HG03108 (cell line): ENCODE measurements around the gene PLXNB2.
A peak's percentile ranks its signal among the peaks of the same experiment; 100 is the strongest.
"Not testable (repeated sequence)": the region's sequence is repeated elsewhere in the genome, so short reads cannot be mapped to it uniquely, and the experiment has no call there.

ENCODE experiments used
- ATAC-seq: cut with Tn5 transposase; IDR thresholded peaks from one replicate; pipeline ENCODE4 v1.9.1; 2021; ENCODE audit warnings: moderate library complexity; ENCODE audit not compliant: unreplicated experiment

PLXNB2 gene

GRCh38 chr22:50326225-50326955 lies 18.9 kb upstream of the PLXNB2 start:
- ATAC-seq = peak; percentile 11

GRCh38 chr22:50325444-50326224 lies 18.2 kb upstream of the PLXNB2 start:
- no peak for ATAC-seq

- ATAC-seq = no peak
Measured at GRCh38 chr22:50323900-50324299, 16.5 kb upstream of the PLXNB2 start.

- not testable (repeated sequence) for ATAC-seq
Measured at GRCh38 chr22:50322382-50323104, 15.1 kb upstream of the PLXNB2 start.

GRCh38 chr22:50320671-50321325 lies 13.4 kb upstream of the PLXNB2 start:
- ATAC-seq = no peak

- ATAC-seq = no peak
Measured at GRCh38 chr22:50320116-50320515, 12.7 kb upstream of the PLXNB2 start.

- ATAC-seq = no peak
Measured at GRCh38 chr22:50319503-50319951, 12.1 kb upstream of the PLXNB2 start.

GRCh38 chr22:50318698-50319411 lies 11.4 kb upstream of the PLXNB2 start:
- no peak for ATAC-seq

- no peak for ATAC-seq
Measured at GRCh38 chr22:50318356-50318697, 10.9 kb upstream of the PLXNB2 start.

GRCh38 chr22:50317674-50318073 lies 10.2 kb upstream of the PLXNB2 start:
- no peak for ATAC-seq

GRCh38 chr22:50317178-50317577 lies 9.7 kb upstream of the PLXNB2 start:
- no peak for ATAC-seq

- no peak for ATAC-seq
Measured at GRCh38 chr22:50316114-50317065, 8.9 kb upstream of the PLXNB2 start.

- no peak for ATAC-seq
Measured at GRCh38 chr22:50315289-50316113, 8.1 kb upstream of the PLXNB2 start.

GRCh38 chr22:50314455-50315288 lies 7.2 kb upstream of the PLXNB2 start:
- ATAC-seq = peak; percentile 84

- no peak for ATAC-seq
Measured at GRCh38 chr22:50314081-50314454, 6.6 kb upstream of the PLXNB2 start.

GRCh38 chr22:50313600-50313999 lies 6.2 kb upstream of the PLXNB2 start:
- ATAC-seq = no peak

GRCh38 chr22:50313021-50313420 lies 5.6 kb upstream of the PLXNB2 start:
- no peak for ATAC-seq

- no peak for ATAC-seq
Measured at GRCh38 chr22:50312371-50312770, 4.9 kb upstream of the PLXNB2 start.
